CD4-positive, alpha-beta T cell treated with Interleukin-15 for 4 hours (primary cell): ENCODE measurements around the gene CCR1.
"Not testable (repeated sequence)": the region's sequence is repeated elsewhere in the genome, so short reads cannot be mapped to it uniquely, and the experiment has no call there.

Experiments used
- DNase-seq: peaks from one replicate; pipeline ENCODE4 v3.0.0-alpha.2; 2020; ENCODE audit warnings: low spot score

Gene CCR1

DNA sequence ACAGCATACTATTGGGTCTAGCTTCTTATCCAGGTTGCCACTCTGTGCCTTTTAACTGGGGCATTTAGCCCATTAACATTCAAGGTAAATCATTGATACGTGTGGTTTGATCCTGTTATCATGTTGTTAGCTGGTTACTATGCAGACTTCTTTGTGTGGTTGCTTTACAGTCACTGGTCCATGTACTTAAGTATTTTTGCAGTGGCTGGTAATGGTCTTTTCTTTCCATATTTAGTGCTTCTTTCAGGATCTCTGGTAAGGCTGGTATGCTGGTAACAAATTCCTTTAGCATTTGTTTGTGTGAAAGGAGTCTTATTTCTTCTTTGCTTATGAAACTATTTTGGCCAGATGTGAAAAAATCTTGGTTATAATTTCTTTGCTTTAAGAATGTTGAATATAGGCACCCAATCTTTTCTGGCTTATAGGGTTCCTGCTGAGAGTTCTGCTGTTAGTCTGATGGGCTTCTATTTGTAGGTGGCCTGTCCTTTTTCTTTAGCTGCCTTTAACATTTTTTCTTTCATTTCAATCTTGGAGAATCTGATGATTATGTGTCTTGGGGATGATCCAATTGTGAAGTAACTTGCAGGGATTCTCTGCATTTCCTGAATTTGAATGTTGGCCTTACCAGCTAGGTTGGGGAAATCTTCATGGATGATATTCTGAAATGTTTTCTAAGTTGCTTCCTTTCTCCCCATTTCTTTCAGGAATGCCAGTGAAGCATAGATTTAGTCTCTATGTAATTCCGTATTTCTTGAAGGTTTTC, 39.3 kb downstream of the CCR1 start:
- DNase-seq: no peak

DNA sequence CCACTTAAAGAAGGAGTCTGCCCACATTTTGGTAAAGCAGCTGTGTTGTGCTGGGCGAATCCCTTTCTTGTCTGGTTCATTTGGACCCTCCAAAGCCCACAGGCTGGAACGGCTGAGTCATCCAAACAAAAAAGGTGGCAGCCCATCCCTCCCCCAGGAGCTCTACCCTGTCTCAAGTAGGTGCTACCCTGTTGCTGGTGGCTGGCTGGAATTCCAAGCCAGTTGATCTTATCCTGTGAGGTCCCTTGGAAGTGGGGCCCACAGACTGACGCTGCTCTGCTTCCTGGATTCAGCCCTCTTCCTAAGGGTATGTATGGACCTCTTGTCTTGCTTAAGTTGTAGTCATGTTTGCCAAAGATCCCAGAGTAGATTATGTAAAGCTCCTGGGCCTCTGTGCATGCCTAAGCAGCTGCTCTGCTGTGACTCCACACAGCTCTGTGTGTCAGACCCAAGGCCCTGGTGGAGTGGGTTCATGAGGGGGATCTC, 44.5 kb downstream of the CCR1 start:
- DNase-seq: no peak

DNA sequence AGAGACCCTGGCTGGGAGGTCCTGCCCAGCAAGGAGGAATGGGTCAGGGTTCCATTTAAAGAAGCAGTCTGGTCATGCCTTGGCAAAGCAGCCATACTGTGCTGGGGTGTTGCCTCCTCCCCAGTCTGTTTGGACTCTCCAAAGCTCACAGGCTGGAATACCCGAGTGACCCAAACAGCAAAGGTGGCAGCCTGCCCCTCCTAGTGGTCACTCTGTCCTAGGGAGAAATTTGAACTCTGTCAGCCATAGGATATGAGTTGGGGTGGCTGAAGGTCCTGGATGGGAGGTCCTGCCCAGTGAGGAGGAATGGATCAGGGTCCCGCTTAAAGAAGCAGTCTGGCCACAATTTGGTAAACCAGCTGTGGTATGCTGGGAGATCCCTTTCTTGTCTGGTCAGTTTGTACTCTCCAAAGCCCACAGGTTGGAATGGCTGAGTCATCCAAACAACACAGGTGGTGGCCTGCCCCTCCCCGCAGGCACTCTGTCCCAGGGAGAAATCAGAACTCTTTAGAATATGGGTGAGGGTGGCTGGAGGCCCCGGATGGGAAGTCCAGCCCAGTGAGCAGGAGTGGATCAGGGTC, 45.0 kb downstream of the CCR1 start:
- DNase-seq: no peak

- not testable (repeated sequence) for DNase-seq
These were observed 50.4 kb downstream of the CCR1 start for GRCh38 chr3:46157685-46158084.

GRCh38 chr3:46154311-46154710, 53.8 kb downstream of the CCR1 start:
- DNase-seq: no peak
